Iris pigment epithelial cell (primary cell): ENCODE measurements around the gene ASAP2.
A peak's percentile ranks its signal among the peaks of the same experiment; 100 is the strongest.

Source experiments
- DNase-seq: peaks from one replicate; pipeline ENCODE4 v3.0.0-alpha.2; 2011; ENCODE audit warnings: low read depth

ASAP2 gene

DNA sequence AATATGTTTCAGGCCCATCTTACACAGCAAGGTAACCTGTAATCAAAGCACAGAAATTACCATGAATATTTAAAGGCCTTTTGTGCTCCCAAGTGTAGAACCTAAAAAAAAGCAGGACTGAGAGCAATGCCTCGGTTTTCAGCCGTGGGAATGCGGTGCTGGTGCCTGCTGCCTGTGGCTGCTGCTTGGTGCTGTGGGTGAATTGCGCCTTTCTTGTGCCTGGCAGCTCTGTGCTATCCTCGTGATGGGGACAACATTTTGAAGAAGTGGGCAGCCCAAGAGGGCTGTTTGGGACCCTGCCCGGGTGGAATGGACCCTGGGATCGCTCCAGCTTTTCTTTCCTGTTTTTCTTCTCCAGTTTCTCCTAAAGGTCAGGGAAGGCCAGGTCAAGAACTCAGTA lies 91.2 kb downstream of the ASAP2 start:
- no peak for DNase-seq

DNA sequence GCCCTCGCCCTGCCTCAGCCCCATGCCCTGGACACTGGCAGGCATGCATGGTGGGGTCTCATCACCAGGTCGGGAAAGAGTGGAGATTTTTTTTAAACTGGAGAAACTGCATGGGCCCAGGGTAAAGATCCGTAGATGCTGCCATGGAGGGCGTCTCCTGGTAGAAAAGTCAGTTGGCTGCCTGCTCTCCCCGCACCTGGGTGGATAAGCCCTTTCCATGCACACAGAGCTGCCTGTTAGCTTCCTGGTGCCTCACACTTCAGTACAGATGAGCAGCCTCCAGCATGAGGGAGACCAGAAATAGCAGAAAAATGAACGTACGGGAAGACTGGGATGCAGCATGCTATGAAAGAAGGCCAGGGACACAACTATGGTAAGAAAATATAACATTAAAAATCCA lies 92.0 kb downstream of the ASAP2 start:
- no peak for DNase-seq

DNA sequence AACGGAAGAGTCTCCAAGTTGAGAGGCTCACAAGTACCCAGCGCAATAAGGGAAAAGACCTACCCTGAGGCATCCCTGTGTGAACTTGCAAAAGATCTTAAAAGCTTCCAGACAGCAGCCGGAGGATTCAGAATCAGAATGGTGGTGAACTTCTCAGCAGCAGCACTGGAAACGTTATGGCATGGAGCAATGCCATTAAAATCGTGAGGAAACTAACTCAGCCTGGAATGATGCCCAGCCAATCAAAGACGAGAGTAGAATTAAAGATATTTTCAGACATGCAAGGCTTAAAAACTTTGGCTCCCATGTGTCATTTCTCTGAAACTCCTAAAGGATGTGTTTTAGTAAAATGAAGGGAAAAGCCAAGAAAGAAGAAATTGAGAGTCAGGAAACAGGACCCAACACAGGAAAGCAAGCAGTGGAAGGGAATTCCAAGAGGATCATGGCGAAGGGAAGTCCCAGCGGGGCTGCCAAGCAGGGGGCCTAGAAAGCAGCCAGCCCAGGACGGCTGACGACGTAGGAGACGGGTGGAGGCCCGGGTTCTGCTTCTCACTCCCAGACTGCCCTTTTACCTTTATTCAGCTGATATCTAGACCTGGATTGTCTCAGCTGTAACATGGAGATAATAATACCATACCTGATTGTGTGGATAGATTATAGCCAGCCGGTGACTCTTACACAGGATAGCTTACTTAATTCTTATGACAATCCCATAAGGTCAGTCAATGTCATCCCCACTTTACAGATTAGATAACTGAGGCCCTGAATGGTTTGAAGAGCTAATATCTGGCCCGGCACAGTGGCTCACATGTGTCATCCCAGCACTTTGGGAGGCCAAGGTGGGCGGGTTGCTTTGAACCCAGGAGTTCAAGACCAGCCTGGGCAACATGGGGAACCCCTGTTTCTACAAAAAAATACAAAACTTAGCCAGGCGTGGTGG lies 92.8 kb downstream of the ASAP2 start:
- no peak for DNase-seq

DNA sequence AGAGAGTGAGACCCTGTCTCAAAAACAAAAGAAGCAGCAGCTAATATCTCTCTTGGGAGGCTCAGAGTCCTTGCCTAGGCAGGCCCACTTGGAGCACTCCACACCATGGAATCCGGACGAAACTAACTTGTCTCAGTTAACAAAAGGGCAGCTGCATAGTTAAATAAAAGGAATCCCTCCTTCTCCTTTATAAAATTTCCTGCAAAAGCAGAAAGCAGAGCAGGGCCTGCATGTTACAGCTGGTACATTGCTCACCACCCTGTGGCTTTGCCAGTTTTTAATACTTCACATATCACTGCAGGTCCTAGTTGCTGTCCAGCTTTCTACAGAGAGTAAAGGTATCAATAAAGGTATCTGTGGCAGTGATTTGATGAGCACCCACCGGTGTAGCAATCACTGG lies 93.6 kb downstream of the ASAP2 start:
- DNase-seq: no peak

DNA sequence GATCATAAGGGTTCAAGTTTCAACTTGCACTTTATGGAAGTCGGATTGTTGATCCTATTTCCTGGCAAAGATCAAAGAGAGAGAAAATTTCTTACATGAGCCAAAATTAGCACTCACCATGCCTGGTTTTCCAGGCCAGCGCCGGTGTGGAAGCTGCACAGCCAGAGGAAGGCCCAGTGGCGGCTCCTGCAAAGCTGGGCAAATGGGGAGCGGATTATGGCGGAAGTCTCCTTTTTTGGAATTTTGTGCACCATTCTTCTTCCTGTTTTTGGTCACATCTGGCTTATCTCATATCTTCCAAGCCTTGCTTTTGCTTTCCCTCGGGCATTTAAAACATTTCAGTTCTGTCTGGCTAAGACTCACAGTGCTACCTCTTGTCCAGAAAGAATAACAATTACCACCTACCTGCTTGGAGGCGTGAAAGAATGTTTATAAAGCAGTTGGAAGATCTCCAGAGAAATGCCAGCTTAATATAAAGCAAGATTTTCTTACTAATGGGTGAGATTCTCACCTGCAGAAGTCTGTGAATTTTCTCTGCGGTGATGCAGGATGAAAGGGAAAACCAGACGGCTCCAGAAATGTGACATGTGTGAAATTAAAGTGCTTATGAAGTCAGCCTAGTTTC lies 94.3 kb downstream of the ASAP2 start:
- no peak for DNase-seq

DNA sequence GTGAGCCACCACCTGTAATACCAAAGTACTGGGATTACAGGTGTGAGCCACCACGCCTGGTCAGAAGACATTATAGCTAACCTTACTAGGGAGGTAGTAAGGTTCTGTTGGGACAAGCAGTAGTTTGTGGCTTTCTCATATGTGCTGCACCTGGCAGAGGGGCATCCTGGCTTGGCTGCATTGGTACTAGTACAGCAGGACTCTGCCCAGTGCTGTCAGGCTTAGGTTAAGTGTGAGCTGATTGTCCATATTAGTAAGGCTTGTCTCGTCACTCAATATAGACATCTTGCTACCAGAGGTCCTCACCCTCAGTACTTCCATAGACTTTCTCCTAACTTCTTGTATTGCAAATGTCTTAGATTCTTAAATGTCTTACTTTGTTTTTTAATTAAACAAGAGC lies 96.1 kb downstream of the ASAP2 start:
- DNase-seq: no peak

DNA sequence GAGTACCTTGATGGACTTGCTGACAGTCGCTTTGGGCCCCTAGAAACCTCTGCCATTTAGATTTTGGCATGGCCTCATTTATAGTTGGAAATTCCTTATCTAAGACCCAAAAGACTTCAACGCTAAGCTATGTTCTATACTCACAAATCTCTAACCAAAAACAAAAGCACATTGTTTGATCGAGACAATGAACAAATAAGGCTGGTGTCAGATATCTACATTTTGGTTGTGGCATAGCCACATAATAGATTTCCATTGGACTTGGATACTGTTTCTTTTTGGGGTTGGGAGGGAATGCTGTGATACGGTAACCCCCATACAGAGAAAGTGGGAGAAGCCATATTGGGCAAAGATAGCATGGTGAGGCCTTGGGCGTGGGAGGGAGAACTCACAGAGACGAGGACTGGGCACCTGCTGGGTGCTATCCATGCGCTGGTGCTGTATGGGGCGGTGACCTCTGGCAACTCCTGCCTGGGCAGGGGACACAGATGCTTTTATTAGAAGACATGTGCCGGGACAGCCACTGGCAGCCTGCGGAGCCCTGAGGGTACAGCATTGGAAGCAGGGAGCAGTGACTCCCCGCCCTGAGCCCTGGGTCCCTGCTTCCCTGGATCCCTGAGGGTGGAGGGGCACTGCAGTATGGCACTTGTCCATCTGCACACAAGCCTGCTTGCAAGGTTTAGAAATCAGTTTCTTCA lies 97.1 kb downstream of the ASAP2 start:
- DNase-seq: no peak

DNA sequence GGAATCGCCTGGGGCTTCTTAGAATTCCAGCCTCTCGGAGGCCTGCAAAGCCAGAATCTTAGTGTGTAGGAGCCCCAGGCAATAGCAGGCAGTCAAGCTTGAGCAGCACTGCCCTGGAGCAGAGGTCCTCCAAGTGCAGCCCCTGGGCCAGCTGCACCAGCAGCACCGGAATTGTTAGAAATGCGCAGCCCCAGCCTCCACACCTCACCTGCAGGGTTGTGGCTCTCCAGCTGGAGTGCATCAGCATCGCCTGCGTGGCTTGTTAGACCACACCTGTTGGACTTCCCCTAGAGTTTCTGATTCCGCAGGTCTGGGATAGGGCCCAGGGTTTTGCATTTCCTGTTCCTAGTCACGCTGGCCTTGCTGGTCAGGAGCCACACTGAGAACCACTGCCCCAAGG lies 100.3 kb downstream of the ASAP2 start:
- DNase-seq: no peak

DNA sequence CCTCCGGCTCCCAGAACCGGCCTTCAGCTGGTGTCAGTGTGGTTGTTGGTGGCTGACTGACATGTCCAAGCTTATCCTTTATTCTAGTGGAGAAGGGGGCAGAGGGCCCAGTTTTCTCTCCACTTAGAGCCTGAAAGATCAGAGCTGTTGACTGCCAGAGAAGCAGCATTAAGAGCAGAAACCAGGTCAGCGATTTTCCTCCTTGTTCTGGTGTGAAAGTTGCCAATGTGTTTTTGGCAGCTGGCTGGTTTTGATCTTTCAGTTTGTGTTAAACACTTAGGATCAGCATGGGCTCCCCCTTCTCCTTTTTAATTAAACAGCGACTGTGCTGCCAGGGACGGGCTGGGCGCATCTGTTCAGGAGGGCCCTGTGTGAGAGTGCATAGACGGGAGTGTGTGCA lies 100.9 kb downstream of the ASAP2 start:
- DNase-seq: no peak

DNA sequence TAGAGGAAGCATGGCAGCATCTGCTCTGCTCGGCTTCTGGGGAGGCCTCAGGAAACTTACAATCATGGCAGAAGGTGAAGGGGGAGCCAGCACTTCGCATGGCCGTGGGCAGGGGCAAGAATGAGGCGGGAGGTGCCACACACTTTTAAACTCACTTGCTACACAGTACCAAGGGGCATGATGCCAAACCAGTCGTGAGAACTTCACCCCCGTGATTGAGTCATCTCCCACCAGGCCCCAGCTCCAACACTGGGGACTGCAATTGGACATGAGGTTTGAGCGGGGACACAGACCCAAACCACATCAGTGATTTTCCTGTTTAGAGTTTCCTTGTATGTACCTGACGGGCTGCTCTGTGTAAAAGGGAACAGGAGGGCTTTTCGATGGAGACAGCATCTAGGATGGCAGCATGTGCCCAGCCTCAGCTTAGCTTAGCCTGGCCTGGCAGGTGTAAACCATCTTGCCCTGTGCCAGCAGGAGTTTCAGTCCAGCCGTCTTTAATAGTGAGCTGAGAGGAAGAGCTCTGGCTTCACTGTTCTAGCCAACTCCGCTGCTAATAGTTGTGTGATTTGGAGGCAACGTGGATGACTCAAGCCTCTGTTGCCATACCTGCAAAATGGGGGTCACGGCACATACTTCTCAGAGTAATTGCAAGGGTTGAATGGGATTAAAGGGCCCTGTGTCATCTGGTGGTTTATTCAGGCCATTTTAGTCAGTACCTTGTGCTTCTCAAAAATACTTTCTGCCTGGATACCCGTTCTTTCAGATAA lies 101.8 kb downstream of the ASAP2 start:
- DNase-seq: no peak

DNA sequence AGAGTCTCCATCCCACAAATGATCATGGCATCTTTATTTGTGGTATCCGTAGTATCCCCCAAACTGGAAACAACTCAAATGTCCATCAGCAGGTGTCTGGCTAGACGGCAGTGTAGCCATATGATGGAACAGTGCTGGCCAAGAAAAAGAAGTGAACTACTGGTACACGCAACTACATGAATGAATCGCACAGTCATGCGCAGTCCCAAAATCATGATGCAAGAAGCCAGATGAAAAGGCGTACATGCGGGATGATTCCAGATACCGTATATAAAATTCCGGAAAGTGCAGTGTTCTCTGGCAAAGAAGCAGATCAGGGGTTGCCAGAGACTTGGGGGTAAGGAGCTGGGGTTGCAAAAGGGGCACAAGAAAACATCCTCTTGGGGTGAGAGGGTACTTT lies 102.5 kb downstream of the ASAP2 start:
- DNase-seq: no peak

DNA sequence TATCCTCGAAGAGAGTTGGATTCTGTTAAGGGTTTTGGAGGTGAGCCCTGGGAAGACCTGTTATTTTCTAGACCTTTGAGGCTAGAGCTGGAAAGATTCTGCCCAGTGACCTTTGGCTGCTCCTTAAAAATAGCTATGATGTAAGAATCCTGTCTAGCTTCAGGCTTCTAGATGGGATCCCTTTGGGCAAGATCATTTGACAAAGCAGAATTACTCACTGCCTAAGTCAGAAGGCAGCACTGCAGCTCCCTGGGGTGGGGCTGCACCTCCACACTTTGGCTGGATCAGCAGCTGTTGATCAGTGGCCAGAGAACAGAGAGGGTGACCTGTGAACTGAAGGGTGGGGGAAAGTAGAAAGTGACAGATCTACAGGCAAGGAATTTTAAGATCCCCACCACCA lies 103.8 kb downstream of the ASAP2 start:
- peak; percentile 96 for DNase-seq

DNA sequence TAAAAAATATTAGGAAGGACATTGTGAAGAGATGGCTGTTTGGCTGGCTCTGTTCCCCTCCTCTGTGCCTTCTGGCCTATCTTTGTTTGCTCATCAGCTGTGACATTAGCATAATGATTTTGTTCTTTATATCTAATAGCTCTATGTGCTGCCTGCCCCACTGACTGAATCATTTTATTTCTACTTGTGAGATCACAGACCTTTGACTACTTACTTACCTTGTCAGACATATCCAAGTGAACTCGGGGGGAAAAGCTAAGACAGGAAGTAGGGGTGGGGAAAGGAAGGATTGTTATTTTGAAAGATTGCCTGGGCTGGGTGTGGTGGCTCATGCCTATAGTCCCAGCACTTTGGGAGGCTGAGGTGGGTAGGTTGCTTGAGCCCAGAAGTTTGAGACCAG lies 104.2 kb downstream of the ASAP2 start:
- DNase-seq: no peak

DNA sequence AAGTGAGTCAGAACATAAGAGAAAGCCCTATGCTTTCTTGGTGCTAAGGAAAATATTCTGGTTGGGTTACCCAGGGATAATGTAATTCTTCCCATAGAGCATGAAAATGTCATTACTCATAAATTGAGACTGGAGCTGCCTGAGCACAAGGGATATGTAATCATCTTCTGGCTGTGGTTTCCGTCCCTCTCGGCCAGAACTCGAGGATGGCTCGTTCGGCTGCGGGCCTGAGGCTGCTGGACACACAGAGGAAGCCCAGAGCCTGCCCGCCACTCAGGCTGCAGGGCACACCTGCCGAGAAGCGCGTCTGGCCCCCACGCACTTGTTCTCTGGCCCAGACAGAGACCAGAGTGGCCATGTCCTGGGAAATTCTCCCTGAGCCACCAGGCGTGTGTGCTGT lies 104.9 kb downstream of the ASAP2 start:
- DNase-seq: peak; percentile 95

DNA sequence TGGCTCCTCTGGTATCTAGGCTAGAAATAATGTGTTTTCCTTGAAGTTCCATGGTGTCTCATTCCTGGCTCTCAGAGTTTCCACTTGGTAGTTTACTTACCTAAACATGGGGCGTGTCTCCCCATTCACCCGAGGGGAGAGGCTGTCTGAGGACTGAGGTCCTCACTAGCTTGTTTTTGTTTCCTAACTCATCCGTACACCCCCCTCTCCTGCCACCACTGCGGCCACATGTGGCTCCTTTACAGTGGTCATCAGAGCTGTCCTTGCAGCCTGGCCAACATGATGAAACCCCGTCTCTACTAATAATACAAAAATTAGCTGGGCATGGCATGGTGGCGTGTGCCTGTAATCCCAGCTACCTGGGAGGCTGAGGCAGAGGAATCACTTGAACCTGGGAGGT lies 106.0 kb downstream of the ASAP2 start:
- no peak for DNase-seq

DNA sequence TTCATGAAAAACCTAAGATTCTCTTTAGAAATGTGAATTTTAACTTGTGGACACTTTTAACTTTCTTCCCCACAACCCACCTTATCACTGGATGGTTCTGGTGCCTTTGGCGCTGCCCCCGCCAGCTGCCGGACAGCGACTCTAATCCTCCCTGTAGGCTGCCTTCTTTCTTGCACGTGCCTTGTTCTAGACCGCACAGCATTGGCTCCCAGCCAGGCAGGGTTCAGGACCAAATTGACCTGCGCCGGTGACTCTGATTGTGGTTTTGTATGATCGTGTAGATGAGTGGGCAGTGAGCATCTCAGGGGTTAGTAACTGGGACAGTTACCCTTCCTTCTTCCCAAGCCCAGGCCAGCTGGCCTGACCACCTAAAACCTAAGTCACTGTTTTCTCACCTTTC lies 106.8 kb downstream of the ASAP2 start:
- DNase-seq: peak; percentile 62

DNA sequence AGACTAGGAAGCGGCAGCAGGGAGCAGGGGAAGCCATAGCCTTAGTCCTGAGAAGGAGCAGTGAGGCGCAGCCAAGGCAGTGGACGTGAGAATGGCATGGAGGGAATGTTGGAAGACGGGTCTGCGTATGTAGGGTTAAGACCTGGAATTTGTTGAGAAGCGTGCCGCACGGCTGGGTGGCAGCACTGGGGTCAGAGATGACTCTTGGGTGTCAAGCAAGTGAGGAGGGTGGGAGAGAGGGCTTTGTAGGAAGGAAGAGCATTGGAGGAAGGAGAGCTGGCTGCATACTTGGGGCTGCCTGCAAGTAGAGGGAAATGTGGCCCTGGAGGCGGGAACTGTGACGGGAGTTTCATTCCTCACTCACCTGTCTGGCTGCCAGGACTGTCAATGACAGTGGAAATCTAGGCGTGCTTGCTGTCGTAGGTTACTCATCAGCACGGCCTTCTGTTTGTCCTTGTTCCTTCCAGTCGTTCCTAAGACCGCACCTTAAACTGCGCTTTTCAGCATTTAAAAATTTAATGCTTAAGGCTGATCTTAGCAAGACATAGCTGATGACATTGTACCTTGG lies 108.8 kb downstream of the ASAP2 start:
- no peak for DNase-seq

DNA sequence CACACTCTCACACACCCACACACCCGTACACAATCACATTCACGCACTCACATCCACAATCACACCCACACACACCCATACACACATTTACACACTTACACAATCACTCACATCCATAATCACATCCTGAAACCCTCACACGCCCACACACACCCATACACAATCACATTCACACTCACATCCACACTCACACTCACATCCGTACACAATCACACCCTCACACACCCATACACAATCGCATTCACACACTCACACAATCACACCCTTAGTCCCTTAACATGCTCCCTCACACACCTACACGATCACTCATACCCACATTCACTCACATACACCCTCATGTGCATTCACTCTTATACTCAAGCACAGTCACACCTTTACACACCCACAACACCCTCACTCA lies 110.9 kb downstream of the ASAP2 start:
- DNase-seq: no peak

DNA sequence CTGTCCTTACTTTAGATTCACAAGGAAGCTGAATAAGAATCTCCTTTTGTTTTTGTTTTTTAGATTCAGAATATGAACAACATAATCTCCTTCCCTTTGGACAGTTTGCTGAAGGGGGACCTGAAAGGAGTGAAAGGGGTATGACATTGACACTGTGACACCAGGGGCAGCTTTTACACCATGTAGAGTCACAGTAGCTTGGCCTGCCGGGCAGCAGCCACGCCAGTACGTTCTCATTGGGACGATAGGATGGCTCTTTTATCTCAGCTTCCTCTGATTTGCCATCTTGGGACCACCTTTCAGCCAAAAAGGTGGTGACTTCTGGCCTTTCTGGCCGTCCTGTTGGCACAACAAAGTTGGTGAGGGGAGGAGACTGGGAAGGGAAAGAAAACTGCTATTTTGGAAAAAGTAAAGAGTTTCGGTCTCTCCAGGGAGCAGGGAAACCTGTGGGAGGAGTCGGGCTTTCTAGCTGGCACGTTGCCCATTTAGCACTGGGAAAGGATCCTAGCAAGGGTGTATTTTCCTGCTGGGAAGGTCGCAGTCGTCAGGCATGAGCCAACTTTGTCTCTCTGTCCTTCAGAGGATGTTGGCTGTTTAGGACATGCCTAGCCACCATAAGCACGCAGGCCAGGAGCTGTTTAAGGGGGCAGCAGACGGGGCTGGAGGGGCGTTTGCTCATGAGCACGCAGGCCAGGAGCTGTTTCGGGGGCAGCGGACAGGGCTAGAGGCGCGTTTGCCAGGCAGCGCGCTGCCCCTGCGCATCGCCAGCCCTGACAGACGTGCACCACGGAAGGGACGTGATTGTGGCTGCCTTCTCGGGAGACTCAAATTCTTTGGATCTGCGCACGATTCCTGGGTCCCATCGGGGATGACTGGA lies 112.1 kb downstream of the ASAP2 start:
- no peak for DNase-seq

DNA sequence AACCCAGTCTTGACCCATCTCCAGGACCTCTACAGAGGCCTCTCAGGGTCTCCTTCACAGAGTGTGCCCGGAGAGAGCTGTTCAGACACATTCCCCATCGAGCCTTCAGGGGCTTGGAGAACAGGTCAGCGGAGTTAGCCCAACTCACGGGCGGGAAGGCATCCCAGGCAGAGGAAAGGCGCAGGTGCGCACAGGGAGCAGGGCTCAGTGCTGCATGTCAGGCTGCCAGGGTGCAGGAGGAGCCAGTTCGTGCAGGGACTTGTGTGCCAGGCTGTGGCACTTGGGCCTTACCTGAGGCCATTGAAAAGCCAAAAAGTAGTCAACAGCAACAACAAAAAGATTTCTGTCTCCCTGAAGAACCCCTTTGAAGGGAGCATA lies 112.7 kb downstream of the ASAP2 start:
- no peak for DNase-seq

DNA sequence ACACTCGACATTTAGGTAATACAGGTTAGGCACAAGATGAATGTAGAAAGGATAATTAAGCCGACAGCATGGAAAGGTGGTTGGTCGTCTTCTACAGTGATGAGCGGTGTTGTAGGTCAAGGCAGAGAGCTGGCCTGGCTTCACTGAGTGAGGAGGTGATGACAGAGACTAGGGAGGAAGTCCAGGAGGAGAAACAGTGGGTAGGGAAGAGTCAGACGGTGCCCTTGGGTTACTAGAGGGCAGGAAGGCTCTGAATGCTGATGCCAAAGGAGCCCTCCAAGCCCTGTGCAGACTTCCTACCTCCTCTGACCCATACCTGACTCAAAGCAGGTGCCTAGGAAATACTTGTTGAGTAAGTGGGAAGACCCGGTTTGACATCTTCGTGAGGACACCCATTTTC lies 116.0 kb downstream of the ASAP2 start:
- no peak for DNase-seq
